Testis (tissue), 2 donors: ENCODE results near the gene FOXR2.

Source experiments
- CTCF ChIP-seq, 3 experiments: fragments of 450-650 bp in 2 of 3; fragments of 200-600 bp in 1 of 3; sonication (generic) in 1 of 3; IDR thresholded peaks; one replicate each; pipeline ENCODE4 v1.5.1; 2016 to 2019; ENCODE audit warnings: antibody characterized with exemption in 3 of 3, mild to moderate bottlenecking in 2 of 3, moderate library complexity in 1 of 3
- POLR2A ChIP-seq: fragments of 450-650 bp; IDR thresholded peaks from one replicate; pipeline ENCODE4 v1.6.1; 2017; ENCODE audit warnings: antibody characterized with exemption, mild to moderate bottlenecking, moderate library complexity

- TF ChIP-seq CTCF (IDR thresholded peaks at IDR 0.05): no peak
- no peak for TF ChIP-seq POLR2A
Observed at GRCh38 chrX:55663584-55663983, 40.4 kb downstream of the FOXR2 start.
